Mesendoderm (in vitro differentiated cells): ENCODE results near the gene KCNMB3. TPM values are rescaled to one million over a fixed set of nuclear protein-coding genes. Genes with fewer than 3 reads are reported as not detected.

Experiments
- DNase-seq: peaks from one replicate; pipeline ENCODE4 v3.0.0; 2013
- H2AK5ac ChIP-seq: 2 replicates; pipeline ENCODE4 v1.6.1; 2013; ENCODE audit warnings: low read length, inconsistent platforms
- H2BK120ac ChIP-seq: 2 replicates; pipeline ENCODE4 v1.6.1; 2013; ENCODE audit warnings: low read depth, mild to moderate bottlenecking, low read length, moderate library complexity, mixed read lengths
- H2BK15ac ChIP-seq: replicated peaks from 2 replicates; pipeline ENCODE4 v1.6.1; 2013; ENCODE audit warnings: low read depth, mild to moderate bottlenecking, moderate library complexity
- H2BK5ac ChIP-seq: 2 replicates; pipeline ENCODE4 v1.6.1; 2013; ENCODE audit warnings: low read length, inconsistent platforms
- H3K18ac ChIP-seq: 2 replicates; pipeline ENCODE4 v1.6.1; 2013; ENCODE audit warnings: mild to moderate bottlenecking, low read length, mixed read lengths
- H3K23ac ChIP-seq: one replicate; pipeline ENCODE4 v1.6.1; 2013; ENCODE audit warnings: low read length
- H3K27ac ChIP-seq: 2 replicates; pipeline ENCODE4 v1.5.1; 2013; ENCODE audit warnings: low read depth, mild to moderate bottlenecking, inconsistent platforms, low read length, moderate library complexity
- H3K27me3 ChIP-seq: 2 replicates; pipeline ENCODE4 v1.6.1; 2013; ENCODE audit warnings: low read length, control low read depth, mild to moderate bottlenecking, inconsistent platforms; ENCODE audit not compliant: insufficient read depth, poor library complexity
- H3K36me3 ChIP-seq: 2 replicates; pipeline ENCODE4 v1.6.1; 2013; ENCODE audit warnings: low read length, inconsistent platforms; ENCODE audit not compliant: control insufficient read depth, insufficient read depth
- H3K4ac ChIP-seq: one replicate; pipeline ENCODE4 v1.6.1; 2013; ENCODE audit warnings: low read depth, mild to moderate bottlenecking, low read length, moderate library complexity
- H3K4me1 ChIP-seq: 2 replicates; pipeline ENCODE4 v1.6.1; 2013; ENCODE audit warnings: low read depth, low read length, inconsistent platforms; ENCODE audit not compliant: control insufficient read depth
- H3K4me2 ChIP-seq: 2 replicates; pipeline ENCODE4 v1.6.1; 2013; ENCODE audit warnings: low read length
- H3K4me3 ChIP-seq: 2 replicates; pipeline ENCODE4 v1.5.1; 2013; ENCODE audit warnings: mild to moderate bottlenecking, low read length
- H3K56ac ChIP-seq: one replicate; pipeline ENCODE4 v1.6.1; 2013; ENCODE audit warnings: low read length
- H3K79me1 ChIP-seq: 2 replicates; pipeline ENCODE4 v1.6.1; 2013; ENCODE audit warnings: low read length, inconsistent platforms
- H3K79me2 ChIP-seq: 2 replicates; pipeline ENCODE4 v1.6.1; 2013; ENCODE audit warnings: mild to moderate bottlenecking, low read length; ENCODE audit not compliant: control insufficient read depth, insufficient read depth
- H3K9ac ChIP-seq: 2 replicates; pipeline ENCODE4 v1.6.1; 2013; ENCODE audit warnings: low read length, inconsistent platforms
- H4K5ac ChIP-seq: one replicate; pipeline ENCODE4 v1.6.1; 2013; ENCODE audit warnings: low read length
- H4K8ac ChIP-seq: one replicate; pipeline ENCODE4 v1.6.1; 2013; ENCODE audit warnings: low read depth, mild to moderate bottlenecking, control low read depth, low read length, moderate library complexity
- WGBS: extraction: QIAGEN DNeasy Blood & Tissue Kit; methylation state at CpG from one replicate; pipeline ENCODE4 v1.1.7; 2013; ENCODE audit warnings: low lambda C conversion rate, missing lambda C conversion rate; ENCODE audit not compliant: insufficient coverage; ENCODE audit errors: extremely low coverage; 5-methylcytosine and 5-hydroxymethylcytosine counted together
- polyA plus RNA-seq, 2 experiments: library from polyadenylated mRNA; stranded (reverse); fragments of 200-250 nt; gene quantifications; one replicate each; pipeline ENCODE4 v1.2.3, GENCODE V29; 2013

The KCNMB3 gene, protein sequence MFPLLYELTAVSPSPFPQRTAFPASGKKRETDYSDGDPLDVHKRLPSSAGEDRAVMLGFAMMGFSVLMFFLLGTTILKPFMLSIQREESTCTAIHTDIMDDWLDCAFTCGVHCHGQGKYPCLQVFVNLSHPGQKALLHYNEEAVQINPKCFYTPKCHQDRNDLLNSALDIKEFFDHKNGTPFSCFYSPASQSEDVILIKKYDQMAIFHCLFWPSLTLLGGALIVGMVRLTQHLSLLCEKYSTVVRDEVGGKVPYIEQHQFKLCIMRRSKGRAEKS
- 1.8 TPM for polyA plus RNA-seq (2013, experiment 1 of 2)
- 1.5 TPM for polyA plus RNA-seq (2013, experiment 2 of 2)

DNA sequence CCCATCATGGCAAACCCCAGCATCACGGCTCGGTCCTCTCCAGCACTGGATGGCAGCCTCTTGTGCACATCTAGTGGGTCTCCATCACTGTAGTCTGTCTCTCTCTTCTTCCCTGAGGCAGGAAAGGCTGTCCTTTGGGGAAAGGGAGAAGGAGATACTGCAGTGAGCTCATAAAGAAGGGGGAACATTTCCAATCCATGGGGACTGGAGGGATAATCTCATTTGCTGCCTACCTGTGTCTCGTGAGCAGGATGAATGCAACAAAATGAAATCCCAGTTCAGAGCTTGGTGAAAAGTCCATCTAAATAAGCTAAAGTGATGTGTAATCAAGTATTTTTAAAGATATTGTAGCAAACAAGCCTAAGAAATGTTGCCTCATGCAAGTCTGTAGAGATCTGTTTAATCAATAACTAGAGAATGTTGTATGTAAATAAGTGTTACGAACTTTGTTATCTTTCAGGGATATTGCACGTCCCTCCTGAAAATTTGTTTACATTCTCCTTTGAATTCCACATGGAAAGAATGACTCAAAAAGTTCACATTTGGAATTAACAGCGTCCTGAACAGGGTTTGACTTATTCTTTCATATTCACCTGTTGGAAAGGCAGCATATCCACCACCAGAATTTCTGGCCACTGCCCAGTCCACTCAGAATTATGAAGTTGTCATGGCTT lies at the start of gene KCNMB3:
KCNMB3 (minus strand) TSS at position 312 of the 674 bp plus-strand sequence; CDS start at position 188, 124 bp downstream.
- Histone ChIP-seq H3K18ac (no peak within 1 kb of the TSS), H4K8ac (no peak within 1 kb of the TSS), H3K56ac (no peak within 1 kb of the TSS), H3K4ac (no peak within 1 kb of the TSS), H3K27ac (no peak within 1 kb of the TSS), H3K4me1 (no peaks in the 10 kb centered on the region), H3K4me3 (no peak within 1 kb of the TSS), H3K9ac (no peak within 1 kb of the TSS), H3K36me3 (no peaks in the 10 kb centered on the region), H3K4me2 (no peak within 1 kb of the TSS), H2BK15ac (no peak within 1 kb of the TSS), H3K23ac (no peak within 1 kb of the TSS), H2AK5ac (no peak within 1 kb of the TSS), H2BK5ac (no peak within 1 kb of the TSS), H3K27me3 (no peaks in the 10 kb centered on the region), H4K5ac (no peak within 1 kb of the TSS), H3K79me2 (no peaks in the 10 kb centered on the region), H2BK120ac (no peak within 1 kb of the TSS), H3K79me1 (no peaks in the 10 kb centered on the region)
- DNase-seq, result no peak
- no CpG with 5 or more reads among the region's 6 CpGs for WGBS

DNA sequence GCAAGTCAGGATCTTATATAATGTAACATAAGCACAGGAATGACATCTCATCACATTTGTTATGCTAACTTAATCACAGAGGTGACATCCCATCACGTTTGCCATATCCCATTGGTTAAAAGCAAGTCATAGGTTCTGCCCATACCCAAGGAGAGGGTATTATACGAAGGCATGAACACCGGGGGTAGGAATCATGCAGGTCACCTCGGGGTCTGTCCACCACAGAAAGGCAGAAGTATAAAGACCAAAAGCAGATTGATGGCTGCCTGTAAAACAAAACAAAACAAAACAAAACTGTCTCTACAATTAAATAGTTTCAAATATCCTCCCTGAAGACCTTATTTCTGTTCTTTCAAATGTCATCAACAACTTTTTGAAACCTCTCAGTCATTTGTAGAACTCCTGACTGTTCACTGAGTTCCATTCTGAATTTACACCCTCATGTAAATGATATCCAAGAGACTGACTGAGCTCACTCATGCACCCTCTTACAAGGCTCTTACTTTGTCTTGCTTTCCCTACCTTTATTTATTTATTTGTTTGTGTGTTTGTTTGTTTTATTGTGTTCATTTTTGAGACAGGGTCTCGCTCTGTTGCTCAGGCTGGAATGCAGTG lies 49.2 kb upstream of the KCNMB3 start:
- no peaks in the 10 kb centered on the region for H3K4me1 ChIP-seq
- H3K56ac ChIP-seq, result no peak overlapping the region
- no peaks in the 10 kb centered on the region for H3K79me2 ChIP-seq
- H3K27me3 ChIP-seq, result no peaks in the 10 kb centered on the region
- H3K36me3 ChIP-seq, result no peaks in the 10 kb centered on the region
- H3K27ac ChIP-seq, result no peak overlapping the region
- no peak overlapping the region for H2BK15ac ChIP-seq
- H3K4ac ChIP-seq, result no peak overlapping the region
- WGBS, result no CpG with 5 or more reads among the region's 5 CpGs
- no peak overlapping the region for H4K8ac ChIP-seq
- H2BK5ac ChIP-seq, result no peak overlapping the region
- DNase-seq, result no peak
- H3K79me1 ChIP-seq, result no peaks in the 10 kb centered on the region
- H3K4me2 ChIP-seq, result no peak overlapping the region
- H2AK5ac ChIP-seq, result no peak overlapping the region
- no peak overlapping the region for H3K4me3 ChIP-seq
- no peak overlapping the region for H2BK120ac ChIP-seq
- H3K23ac ChIP-seq, result no peak overlapping the region
- H3K9ac ChIP-seq, result no peak overlapping the region
- no peak overlapping the region for H3K18ac ChIP-seq
- H4K5ac ChIP-seq, result no peak overlapping the region

DNA sequence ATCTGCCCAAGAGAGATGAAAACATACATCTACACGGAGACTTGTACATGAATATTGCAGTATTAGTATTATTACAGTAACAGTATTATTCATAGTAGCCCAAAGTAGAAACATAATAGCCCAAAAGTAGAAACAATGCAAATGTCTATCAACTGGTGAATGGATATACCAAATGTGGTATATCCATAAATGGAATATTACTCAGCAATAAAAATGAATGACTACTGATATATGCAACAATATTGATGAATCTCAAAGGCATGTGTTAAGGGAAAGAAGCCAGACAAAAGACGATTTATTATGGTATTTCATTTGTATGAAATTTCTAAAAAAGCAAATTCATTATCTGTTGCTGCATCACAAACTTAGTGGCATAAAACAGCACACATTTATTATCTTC lies 48.4 kb upstream of the KCNMB3 start:
- no peak overlapping the region for H3K56ac ChIP-seq
- WGBS, result no CpG with 5 or more reads among the region's 2 CpGs
- no peak overlapping the region for H3K9ac ChIP-seq
- H3K4me1 ChIP-seq, result no peaks in the 10 kb centered on the region
- no peaks in the 10 kb centered on the region for H3K79me1 ChIP-seq
- no peaks in the 10 kb centered on the region for H3K36me3 ChIP-seq
- no peak overlapping the region for H4K5ac ChIP-seq
- no peak overlapping the region for H3K23ac ChIP-seq
- H3K27me3 ChIP-seq, result no peaks in the 10 kb centered on the region
- no peak overlapping the region for H3K18ac ChIP-seq
- H3K27ac ChIP-seq, result no peak overlapping the region
- H3K4me2 ChIP-seq, result no peak overlapping the region
- no peak overlapping the region for H3K4me3 ChIP-seq
- no peak overlapping the region for H2BK120ac ChIP-seq
- H2BK5ac ChIP-seq, result no peak overlapping the region
- DNase-seq, result no peak
- no peak overlapping the region for H3K4ac ChIP-seq
- H4K8ac ChIP-seq, result no peak overlapping the region
- no peak overlapping the region for H2BK15ac ChIP-seq
- H3K79me2 ChIP-seq, result no peaks in the 10 kb centered on the region
- H2AK5ac ChIP-seq, result no peak overlapping the region

DNA sequence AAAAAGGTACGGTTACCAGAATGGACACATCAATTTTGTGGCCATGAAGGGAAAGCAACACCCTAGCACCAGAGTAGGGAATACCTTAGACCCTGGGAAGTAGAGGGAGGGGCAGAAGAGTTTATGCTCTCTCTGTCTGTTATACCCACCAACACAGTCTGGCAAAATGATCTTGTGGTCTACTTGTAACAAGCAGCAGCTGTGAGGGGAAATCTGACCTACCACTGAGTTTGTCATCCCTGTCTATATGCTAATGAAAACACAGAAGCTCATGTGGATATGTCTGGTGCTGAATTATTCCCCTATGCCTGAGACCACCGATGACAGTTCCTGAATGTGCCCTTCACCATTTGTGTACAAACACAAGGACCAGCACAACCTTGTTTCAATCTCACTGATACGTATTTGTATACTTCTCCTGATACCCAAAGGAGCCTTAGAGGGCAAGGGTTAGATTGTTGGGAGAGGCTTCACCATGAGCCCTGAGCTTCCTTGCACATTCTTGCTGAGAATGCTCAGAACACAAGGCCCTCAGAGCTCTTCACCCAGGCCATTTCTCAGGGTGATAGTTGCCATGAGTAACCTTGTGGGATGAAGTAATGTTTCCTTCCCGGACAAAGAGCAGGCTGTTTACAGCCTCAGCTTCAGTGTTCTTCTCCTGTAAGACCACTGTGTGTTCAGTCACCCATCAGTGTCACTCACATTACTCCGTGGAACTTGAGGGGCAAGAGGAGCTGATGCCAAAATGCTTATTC lies 47.2 kb upstream of the KCNMB3 start:
- H3K79me1 ChIP-seq, result no peaks in the 10 kb centered on the region
- no peak overlapping the region for H3K23ac ChIP-seq
- H2AK5ac ChIP-seq, result no peak overlapping the region
- WGBS, result no CpG with 5 or more reads among the region's 5 CpGs
- no peaks in the 10 kb centered on the region for H3K27me3 ChIP-seq
- no peaks in the 10 kb centered on the region for H3K4me1 ChIP-seq
- no peak overlapping the region for H3K9ac ChIP-seq
- H3K18ac ChIP-seq, result no peak overlapping the region
- no peaks in the 10 kb centered on the region for H3K36me3 ChIP-seq
- H2BK120ac ChIP-seq, result no peak overlapping the region
- H3K27ac ChIP-seq, result no peak overlapping the region
- no peaks in the 10 kb centered on the region for H3K79me2 ChIP-seq
- no peak overlapping the region for H3K56ac ChIP-seq
- no peak overlapping the region for H2BK5ac ChIP-seq
- H2BK15ac ChIP-seq, result no peak overlapping the region
- H4K8ac ChIP-seq, result no peak overlapping the region
- H4K5ac ChIP-seq, result no peak overlapping the region
- no peak overlapping the region for H3K4me2 ChIP-seq
- no peak overlapping the region for H3K4me3 ChIP-seq
- no peak for DNase-seq
- no peak overlapping the region for H3K4ac ChIP-seq

DNA sequence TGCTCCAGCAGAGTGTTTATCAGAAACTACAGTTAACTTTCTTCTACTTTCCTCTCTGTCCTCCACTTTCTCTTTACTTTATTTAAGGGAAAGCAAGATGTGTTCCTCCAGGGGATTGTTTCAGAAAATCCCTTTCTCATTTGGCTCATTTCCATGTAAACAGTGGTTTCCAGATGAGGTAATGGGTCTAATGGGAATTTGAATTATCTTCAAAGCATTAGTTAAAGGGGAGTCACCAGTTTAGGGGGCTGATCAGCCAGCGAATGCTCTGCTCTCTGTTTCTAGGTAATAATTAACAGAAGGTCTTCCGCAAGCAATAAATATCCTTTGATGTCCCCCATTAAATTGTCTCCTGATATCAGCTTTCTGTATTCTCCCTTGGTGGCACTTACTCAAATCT lies 41.5 kb upstream of the KCNMB3 start:
- no peak overlapping the region for H3K4me3 ChIP-seq
- H3K9ac ChIP-seq, result no peak overlapping the region
- no peaks in the 10 kb centered on the region for H3K4me1 ChIP-seq
- no peak overlapping the region for H3K56ac ChIP-seq
- H3K27ac ChIP-seq, result no peak overlapping the region
- no peak overlapping the region for H2BK120ac ChIP-seq
- no peak for DNase-seq
- H2BK5ac ChIP-seq, result no peak overlapping the region
- no CpG with 5 or more reads among the region's 2 CpGs for WGBS
- H3K23ac ChIP-seq, result no peak overlapping the region
- H4K5ac ChIP-seq, result no peak overlapping the region
- H4K8ac ChIP-seq, result no peak overlapping the region
- H2AK5ac ChIP-seq, result no peak overlapping the region
- H3K4me2 ChIP-seq, result no peak overlapping the region
- H2BK15ac ChIP-seq, result no peak overlapping the region
- H3K79me2 ChIP-seq, result no peaks in the 10 kb centered on the region
- no peaks in the 10 kb centered on the region for H3K36me3 ChIP-seq
- H3K18ac ChIP-seq, result no peak overlapping the region
- no peaks in the 10 kb centered on the region for H3K79me1 ChIP-seq
- no peaks in the 10 kb centered on the region for H3K27me3 ChIP-seq
- H3K4ac ChIP-seq, result no peak overlapping the region
